ENCODE results near the gene CCT8.

DNA sequence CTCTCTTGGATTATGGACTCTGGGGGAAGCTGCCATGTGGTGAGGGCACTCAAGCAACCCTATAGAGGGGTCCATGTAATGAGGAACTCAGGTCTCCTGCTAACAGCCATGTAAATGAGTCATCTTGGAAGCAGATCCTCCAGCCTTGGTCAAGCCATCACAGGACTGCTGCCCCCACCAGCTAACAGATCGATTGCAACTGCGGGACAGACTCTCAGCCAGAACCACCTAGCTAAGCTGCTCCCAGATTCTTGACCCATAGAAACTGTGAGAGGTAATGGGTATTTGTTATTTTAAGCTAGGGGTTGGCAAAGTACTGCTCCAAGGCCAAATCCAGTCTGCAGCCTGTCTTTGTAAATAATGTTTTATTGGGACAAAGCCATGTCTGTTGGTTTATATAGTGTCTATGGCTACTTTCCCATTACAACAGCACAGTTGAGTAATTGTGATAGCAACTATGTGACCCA, 29.4 kb upstream of the CCT8 start:
- TF ChIP-seq POLR2A (IDR thresholded peaks at IDR 0.05; ENCODE audit: low read length) (no peak), GATA1 (IDR thresholded peaks at IDR 0.05; ENCODE audit: low read depth, low read length) (no peak)

Measured in erythroblast (primary cell).